GM18507 (cell line): ENCODE data around the gene OR13C4.
"Not testable (repeated sequence)": the region's sequence is repeated elsewhere in the genome, so short reads cannot be mapped to it uniquely, and the experiment has no call there.

Experiments used
- DNase-seq: peaks from one replicate; pipeline ENCODE4 v3.0.0; 2011; ENCODE audit warnings: low read depth; ENCODE audit not compliant: insufficient read length; ENCODE audit errors: extremely low spot score
- FAIRE-seq: peaks from 2 replicates; lab custom pipeline; 2011; peaks lifted over from hg19 to GRCh38; lab: Jason Lieb, UNC

OR13C4 gene

GRCh38 chr9:104527109-104527508 lies at the start of gene OR13C4:
OR13C4 (minus strand) TSS chr9:104527209; CDS start chr9:104527209, 0 bp downstream.
- FAIRE-seq (no peak), DNase-seq (no peak)

GRCh38 chr9:104575456-104575855 lies 48.4 kb upstream of the OR13C4 start:
- DNase-seq (no peak), FAIRE-seq (no peak)

- DNase-seq (no peak), FAIRE-seq (no peak)
Measured at GRCh38 chr9:104572612-104573011, 45.6 kb upstream of the OR13C4 start.

GRCh38 chr9:104568868-104569267 lies 41.9 kb upstream of the OR13C4 start, which contains the start of gene OR13C8:
OR13C8 (plus strand) TSS chr9:104569168; CDS start chr9:104569168, 0 bp downstream.
- DNase-seq (no peak), FAIRE-seq (no peak)

- DNase-seq, result no peak
- FAIRE-seq, result no peak
Measured at GRCh38 chr9:104564358-104564757, 37.3 kb upstream of the OR13C4 start.

- peak; percentile 35 for FAIRE-seq
- DNase-seq, result no peak
Measured at GRCh38 chr9:104556830-104557634, 30.0 kb upstream of the OR13C4 start.

GRCh38 chr9:104555521-104555920 lies 28.5 kb upstream of the OR13C4 start:
- DNase-seq, result no peak
- no peak for FAIRE-seq

GRCh38 chr9:104553261-104553660 lies 26.3 kb upstream of the OR13C4 start:
- FAIRE-seq, result no peak
- DNase-seq, result no peak

- DNase-seq, result no peak
- FAIRE-seq, result no peak
Measured at GRCh38 chr9:104544644-104545043, 17.6 kb upstream of the OR13C4 start.

- FAIRE-seq (no peak), DNase-seq (no peak)
Measured at GRCh38 chr9:104539275-104539674, 12.3 kb upstream of the OR13C4 start.

- FAIRE-seq (no peak), DNase-seq (no peak)
Measured at GRCh38 chr9:104536756-104537155, 9.7 kb upstream of the OR13C4 start, which contains the start of gene OR13C3. OR13C3 (minus strand) TSS chr9:104536856; CDS start chr9:104536723, 133 bp downstream.

GRCh38 chr9:104520241-104520640 lies 6.8 kb downstream of the OR13C4 start:
- FAIRE-seq, DNase-seq: not testable (repeated sequence)

GRCh38 chr9:104514901-104515300 lies 12.1 kb downstream of the OR13C4 start:
- FAIRE-seq, result no peak

GRCh38 chr9:104506565-104506964 lies 20.4 kb downstream of the OR13C4 start:
- DNase-seq, result no peak
- FAIRE-seq, result no peak

More at GRCh38 chr9:104514901-104515300, 12.1 kb downstream of the OR13C4 start:
- no peak for DNase-seq

GRCh38 chr9:104503963-104504362 lies 23.0 kb downstream of the OR13C4 start, which contains the start of gene OR13F1:
OR13F1 (plus strand) TSS chr9:104504263; CDS start chr9:104504263, 0 bp downstream.
- DNase-seq (no peak), FAIRE-seq (no peak)

GRCh38 chr9:104503440-104503839 lies 23.6 kb downstream of the OR13C4 start:
- DNase-seq, result no peak
- FAIRE-seq, result no peak

GRCh38 chr9:104494808-104495207 lies 32.2 kb downstream of the OR13C4 start:
- FAIRE-seq (no peak), DNase-seq (no peak)

- no peak for FAIRE-seq
- no peak for DNase-seq
Measured at GRCh38 chr9:104485014-104485413, 42.0 kb downstream of the OR13C4 start.

GRCh38 chr9:104482921-104483570 lies 44.0 kb downstream of the OR13C4 start:
- no peak for FAIRE-seq

More at GRCh38 chr9:104482921-104483570, 44.0 kb downstream of the OR13C4 start:
- DNase-seq, result no peak
